OCI-M1 (cell line): Measurements from ENCODE around the gene KLK3.

Experiments used
- DNase-seq: peaks from one replicate; lab custom pipeline; 2025; lab: John Stamatoyannopoulos, UW

KLK3 gene

DNA sequence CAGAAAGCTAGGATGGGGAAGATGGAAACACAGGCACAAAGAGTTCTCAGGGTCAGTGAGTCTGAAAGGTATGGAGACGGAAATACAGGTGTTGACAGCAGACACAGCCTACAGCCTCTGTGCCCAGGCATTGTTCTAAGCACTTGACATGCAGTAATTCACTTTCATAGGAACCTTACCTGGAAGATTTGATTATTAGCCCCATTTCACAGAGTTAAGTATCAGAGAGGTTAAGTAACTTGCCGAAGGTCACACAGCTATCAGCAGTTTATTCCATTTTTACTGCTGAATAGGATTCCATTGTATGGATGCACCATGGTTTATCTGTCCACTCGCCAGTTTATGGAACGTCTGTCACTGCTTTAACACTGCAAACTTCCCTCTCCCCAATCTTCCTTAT lies 43.3 kb downstream of the KLK3 start:
- no peak for DNase-seq

DNA sequence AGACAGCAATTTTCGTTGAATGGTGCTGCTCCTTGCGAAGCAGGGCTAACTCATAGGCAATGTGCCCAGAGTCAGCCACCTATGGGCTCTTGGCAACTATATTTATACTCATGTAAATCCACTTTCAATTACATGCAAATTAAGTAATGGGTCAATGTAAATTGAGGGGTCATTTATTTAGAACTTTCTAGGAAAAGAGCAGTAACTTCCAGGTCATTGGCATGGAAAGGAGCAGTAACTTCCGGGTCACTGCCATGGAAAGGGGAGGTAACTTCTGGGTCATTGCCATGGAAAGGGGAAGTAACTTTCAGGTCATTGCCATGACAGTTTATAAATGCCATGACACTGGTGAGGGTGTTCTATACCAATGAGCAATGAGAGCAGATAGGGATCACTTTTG lies 44.9 kb downstream of the KLK3 start:
- DNase-seq, result peak; percentile 84

DNA sequence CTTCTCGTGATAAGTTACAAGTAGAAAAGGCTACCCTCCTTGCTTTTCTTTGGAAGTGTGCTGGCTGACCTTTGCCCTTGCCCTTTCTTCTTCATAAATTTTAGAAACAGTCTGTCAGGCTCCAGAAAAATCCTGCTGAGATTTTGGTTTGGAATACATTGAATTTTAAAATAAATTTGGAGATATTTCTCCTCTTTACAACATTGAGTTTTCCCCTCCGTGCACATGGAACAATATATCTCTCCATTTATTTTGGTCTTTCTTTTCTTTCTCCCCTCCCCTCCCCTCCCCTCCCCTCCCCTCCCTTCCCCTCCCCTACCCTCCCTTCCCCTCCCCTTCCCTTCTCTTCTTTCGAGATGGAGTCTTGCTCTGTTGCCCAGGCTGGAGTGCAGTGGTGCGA lies 47.9 kb downstream of the KLK3 start:
- DNase-seq, result no peak

DNA sequence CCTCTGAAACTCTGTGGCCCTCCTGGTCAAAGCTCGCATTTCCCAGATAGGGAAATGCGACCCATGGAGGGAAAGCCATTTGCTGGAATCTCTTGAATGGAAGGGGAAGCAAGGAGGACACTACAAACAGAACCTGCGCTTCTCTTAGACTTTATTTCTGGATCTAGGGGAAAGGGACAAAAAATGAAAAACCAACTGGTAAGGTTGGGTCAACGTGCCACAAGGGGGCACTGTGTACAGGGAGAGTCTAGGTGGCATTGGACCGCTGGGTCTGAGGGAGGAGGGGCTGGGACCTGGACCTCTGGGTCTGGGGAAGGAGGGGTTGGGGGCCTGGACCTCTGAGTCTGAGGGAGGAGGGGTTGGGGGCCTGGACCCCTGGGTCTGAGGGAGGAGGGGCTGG lies 51.5 kb downstream of the KLK3 start:
- peak; percentile 70 for DNase-seq

DNA sequence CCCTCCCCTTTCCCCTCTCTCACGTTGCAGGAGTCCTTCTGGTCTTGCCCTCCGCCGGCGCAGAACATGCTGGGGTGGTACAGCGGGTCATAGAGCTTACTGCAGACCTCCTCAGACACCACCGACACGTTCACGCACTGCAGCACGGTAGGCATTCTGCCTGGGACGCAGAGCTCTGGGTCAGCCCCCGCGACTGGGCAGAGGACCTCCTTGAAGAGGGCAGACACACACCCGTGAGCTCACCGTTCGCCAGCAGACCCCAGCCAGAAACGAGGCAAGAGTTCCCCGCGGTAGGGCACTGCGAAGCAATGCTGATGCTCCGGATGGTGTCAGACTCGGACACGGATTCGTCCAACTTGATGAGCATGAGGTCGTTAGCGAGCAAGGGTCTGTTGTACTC lies 53.6 kb downstream of the KLK3 start:
- DNase-seq, result no peak

DNA sequence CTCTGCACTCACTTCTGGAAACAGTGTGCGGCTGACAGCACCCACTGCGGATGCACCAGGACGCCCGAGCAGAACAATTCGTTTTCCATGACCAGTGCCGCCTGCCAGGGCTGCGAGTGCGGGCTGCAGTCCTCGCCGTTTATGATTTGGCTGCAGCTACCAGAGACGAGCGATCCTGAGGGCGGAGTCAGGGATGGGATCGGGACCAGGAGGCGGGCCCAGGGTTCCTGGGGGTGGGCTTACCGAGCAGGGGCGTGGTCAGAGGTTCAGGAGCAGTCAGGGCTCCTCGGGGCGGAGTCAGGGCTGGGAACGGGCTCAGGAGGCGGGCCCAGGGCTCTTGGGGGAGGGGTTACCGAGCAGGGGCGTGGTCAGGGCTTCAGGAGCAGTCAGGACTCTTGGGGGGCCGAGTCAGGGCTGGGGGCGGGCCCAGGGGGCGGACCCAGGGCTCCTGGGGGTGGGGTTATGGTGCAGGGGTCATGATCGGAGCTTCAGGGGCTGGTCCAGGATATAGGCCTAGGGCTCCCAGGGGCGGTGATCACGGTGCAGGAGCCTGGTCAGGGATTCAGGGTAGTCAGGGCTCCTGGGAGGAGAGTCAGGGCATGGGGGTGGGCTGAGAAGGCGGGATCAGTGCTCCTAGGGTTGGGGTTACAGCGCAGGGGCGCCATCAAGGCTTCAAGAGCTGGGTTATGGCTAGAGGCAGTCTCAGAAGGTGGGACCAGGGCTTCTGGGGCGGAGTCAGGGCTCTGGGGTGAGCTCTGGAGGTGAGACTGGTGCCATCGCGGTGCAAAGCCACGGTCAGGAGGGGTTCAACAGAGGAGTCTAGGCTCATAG lies 54.7 kb downstream of the KLK3 start:
- peak; percentile 28 for DNase-seq
